Activated CD4-positive, alpha-beta T cell treated with anti-CD3 and anti-CD28 coated beads, Interleukin-2, amount 50 U/mL, for 1 hour (primary cell): ENCODE results near the gene RNF5.
"Not testable (repeated sequence)": the region's sequence is repeated elsewhere in the genome, so short reads cannot be mapped to it uniquely, and the experiment has no call there.

Source experiments
- DNase-seq: peaks from one replicate; pipeline ENCODE4 v3.0.0-alpha.2; 2020

RNF5 gene

DNA sequence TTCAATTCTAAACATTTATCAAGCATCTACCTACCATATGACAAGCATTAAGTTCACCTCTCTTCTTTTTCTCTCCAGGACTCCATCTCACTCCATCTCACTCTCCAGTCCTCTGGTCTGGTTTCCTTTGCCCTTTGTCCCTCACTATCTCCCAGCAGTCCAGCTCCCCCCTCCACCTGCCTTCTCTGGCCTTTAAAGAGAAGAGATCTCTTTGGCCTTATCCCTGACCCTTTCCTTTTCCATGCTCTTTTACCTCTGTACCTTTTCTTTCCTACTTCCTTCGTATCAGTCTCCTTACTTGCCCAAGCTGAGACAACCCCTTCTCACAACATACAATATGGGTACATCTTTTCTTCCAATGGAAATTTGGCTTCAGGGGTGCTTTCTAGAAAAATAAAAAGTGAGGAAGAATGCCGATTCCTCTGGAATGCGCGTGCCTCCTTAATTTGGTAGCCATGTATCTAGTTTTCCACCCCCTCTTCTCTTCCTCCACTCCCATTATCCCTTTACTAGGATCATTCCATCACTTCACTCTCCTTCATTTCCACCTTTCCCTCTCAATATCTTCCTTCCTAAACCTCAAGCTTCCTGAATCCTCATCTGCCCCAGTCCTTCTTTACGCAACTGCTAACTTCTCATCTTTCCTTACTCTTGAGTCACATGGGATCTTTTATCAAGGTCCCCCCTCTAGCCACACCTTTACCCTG is 1.6 kb upstream of the RNF5 start:
- no peak for DNase-seq

DNA sequence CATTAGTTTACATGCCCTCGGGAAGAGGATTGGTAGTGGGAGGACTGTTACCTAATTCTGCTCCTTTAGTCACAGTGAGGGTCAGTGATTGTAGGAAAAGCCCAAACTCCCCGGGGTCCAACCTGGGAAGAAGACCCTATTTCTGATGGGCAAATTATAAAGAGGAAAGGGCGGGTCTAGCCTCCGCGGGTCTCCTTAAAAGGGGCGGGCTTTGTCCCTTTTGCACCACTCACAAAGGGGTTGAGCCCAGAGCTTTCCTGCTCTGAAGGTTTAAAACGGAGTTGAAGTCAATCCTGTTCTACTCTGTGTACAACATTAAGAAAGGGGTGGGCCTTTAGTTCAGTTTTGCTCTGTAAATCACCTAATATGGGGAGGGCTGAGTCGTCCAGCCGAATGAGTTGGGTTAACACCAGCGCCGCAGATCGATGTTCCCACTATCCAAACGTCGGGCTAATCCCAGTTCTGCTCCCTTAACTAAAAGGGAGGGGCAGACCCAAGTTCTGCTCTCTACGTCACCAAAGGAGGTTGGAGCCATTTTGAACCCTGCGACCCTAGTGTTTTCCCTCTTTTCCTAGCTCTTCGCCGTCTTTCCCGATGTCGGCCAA is 920 bp upstream of the RNF5 start:
- no peak for DNase-seq

DNA sequence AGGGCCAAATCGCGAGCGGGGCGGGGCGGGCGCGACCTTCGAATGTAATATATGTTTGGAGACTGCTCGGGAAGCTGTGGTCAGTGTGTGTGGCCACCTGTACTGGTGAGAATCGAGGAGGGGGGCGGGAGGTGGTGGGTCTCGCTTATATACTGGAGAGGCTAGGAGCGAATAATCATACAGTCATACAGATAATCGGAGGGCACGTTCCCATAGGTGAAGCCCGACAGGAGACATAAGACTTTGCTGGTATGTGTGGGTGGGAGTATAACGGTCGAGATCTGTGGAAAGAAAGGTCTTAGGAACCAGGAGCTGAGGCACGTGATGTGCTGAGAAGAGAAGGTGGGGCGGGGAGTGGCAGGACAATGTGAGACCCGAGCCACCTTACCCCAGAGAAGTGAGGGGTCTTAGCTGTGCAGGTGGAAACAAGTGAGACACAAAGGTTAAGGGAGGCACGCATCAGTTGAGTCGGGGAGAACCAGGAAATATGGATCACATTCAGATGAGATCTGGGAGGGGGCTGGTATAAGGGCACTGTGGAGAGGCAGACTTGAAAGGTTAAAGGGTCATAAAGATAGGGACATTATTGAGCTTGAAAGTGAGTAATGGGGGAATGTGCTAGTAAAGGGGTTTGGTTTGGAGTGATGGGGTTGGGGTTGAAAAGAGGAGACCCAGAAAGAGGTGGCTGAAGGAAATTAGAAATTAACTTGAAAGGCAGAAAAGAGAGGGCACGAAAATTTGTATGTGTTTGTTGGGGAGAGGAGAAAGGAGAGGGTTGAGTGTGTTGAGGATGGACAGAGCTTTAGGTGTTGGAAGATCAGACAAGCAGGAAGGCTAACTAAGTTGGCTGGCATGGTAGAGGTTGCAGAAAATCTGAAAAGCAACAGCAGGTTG is 589 bp downstream of the RNF5 start:
- no peak for DNase-seq

DNA sequence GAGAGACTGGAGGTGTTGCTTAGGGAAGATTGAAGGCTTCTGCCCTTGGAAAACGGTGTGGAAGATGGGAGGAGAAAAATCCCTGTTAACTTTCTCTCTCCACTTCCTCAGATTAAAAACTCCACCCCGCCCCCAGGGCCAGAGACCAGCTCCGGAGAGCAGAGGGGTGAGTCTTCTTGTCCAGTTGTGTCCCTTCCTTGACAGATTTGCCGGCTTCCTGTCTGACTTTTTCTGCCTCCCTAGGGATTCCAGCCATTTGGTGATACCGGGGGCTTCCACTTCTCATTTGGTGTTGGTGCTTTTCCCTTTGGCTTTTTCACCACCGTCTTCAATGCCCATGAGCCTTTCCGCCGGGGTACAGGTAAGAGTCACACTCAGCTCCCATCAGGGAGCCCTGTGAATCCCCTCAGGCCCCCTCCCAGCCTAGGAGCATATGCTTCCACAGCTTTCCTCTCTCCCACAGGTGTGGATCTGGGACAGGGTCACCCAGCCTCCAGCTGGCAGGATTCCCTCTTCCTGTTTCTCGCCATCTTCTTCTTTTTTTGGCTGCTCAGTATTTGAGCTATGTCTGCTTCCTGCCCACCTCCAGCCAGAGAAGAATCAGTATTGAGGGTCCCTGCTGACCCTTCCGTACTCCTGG is 1.7 kb downstream of the RNF5 start:
- no peak for DNase-seq

DNA sequence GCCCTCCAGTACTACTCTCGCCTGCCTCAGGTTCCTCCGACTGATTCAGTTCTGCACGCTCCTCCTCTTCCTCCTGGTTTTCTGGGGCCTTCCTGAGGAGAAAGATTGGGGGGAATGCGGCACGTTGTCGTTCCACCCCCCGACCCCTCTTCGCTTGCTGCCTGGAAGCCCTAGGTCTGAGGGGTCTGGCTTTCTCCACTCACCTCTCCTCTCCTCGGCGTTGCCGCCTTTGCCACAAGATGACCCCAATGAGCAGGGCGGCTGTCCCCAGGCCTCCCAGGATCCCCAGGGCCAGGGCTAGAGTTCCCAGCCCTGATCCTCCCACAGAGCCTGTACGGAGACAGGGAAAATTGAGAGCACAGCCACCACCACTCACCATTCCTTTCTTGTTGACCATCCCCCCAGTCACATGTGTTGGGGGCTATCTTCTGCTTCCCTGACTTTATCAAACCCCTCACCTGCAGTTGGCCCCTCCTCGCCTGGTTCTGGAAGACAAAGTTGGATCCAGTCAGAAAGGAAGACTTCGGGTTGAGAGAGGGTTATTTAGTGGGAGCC is 3.0 kb downstream of the RNF5 start:
- no peak for DNase-seq

DNA sequence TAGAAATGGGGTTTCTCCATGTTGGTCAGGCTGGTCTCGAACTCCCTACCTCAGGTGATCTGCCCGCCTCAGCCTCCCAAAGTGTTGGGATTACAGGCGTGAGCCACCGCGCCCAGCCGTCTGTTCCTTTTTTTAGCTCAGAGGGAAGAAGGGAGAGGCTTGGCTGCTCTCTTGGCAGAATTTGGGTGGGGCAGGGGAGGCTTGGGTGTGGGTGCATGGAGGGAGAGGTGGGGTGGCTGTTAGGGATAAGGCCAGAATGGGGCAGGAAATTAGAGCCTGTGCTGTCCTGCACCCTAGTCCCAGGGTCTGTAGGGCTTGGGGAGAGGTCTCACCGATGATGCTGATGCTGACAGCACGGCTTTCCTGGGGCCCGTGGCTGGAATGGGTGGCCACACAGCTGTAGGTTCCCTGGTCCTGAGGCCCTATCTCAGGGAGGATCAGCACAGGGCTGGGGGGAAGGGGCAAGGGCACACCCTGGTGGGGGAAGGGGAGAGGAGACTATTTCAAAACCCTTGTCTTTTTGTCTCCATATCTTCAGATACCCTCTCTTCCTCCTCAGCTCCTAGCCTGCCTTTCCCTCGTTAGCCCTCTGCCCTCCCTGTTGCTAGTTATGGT is 3.8 kb downstream of the RNF5 start:
- DNase-seq: no peak

DNA sequence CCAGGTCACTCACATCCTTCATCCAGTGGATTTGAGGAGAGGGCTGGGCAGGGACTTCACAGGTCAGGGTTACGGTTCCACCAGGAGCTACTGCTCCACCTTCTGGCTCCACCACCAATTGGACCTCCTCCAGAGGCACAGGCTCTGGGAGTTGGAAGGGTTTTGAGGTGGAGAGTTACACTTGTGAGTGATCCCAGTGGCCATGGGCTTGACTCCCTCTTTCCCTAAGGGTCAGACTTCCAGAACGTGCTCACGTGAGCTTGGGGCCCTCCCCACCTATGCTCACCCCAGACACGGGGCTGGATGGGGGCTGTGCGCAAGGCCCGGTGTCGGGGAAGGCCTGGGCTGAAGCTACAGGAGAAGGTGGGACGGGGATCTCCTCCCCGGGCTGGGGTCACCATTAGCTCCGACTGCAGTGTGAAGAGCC is 4.4 kb downstream of the RNF5 start:
- no peak for DNase-seq

DNA sequence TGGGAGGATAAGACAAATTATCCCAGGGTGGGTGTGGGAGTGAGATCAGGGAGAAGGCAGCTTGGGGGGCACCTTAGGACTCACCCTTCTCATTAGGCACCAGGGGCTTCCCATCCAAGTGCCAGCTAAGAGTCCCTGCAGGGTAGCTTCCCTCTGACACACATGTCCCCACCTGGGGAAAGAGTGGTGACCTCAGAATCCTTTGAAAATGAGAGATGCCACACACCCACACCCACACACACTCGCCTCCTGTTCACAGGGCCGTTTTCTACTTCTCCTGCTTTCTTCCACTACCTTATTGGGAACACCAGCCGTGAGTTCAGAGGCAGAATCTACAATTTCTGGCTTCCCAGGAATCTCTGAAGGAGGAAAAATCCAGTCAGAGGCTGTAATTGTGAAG is 4.8 kb downstream of the RNF5 start:
- DNase-seq: no peak

DNA sequence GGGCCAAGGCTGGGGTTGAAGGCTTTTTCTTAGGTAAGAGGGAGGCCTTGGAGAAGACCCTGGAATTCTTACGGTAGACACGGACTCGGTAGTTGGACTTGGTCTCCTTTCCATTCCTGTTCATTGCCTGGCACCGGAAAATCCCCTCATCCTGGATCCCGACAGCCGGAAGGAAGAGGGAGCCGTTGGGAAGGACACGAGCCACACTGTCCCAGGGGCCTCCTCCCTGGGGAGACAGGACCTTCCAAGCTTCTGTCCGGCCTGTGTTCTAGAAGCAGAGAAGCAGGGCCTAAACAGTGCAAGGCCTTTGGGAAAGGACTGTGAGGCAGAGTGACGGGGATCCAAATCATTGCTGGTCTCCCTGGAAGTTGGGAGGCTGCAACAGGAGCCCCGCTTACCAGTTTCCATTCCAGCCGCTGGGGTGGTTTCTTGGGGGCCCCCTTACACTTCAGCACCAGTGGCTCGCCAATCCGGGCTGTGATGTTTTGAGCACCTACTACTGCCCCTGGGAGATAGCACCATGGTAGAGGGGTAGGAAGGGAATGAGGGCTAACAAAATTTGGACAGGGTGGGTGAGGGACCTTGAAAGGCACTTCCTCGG is 5.4 kb downstream of the RNF5 start:
- no peak for DNase-seq

DNA sequence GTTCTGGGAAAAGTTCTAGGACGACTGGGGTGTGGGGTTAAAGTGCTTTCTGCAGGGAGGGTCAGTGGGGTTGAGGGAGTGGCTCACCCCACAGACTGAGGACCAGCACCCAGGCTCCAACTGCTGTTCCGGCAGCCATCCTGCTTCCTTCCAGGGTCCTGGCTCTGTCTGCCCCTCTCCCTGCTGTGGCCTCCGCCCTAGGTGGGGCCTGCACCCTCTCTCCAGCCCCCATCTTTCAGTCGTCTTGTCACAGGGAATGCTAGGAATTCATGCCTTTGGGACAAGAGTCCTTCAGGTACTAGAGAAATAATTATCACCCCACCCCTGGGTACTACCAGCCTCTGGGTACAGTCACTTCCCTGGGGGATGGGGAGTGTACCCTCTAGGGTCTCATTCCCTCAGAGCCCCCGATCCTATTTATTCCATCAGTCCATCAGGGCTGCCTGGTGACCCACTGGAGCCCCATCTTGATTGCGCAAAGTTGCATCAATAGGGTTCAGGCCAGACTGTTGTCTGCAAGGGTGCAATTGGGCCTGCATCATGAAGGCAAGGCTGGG is 6.0 kb downstream of the RNF5 start, which contains the start of gene AGER:
AGER (minus strand) TSS at position 170 of the 557 bp plus-strand sequence; CDS start at position 139, 31 bp downstream.
- DNase-seq: no peak

DNA sequence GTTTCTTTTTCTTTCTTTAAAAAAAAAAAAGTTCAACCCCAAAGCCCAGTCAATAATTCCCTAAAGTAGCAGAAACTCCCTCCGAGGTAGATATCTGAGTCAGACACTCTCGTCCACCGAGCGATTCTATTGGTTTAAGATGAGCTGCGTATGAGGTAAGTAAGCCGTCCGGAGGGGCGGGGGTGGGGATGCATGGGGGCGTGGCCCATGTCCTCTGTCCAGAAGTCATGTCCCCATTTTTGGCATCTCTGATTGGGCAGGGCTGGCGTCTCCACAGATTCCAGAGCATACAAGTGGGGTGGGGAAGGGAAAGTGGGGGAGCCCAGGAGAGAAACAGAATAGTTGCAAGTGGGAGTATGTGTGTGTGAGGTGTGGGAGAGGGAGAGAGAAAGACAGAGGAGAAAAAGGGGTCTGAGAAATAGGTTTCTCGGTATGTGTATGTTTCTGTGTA is 7.5 kb downstream of the RNF5 start:
- peak; percentile 52 for DNase-seq

DNA sequence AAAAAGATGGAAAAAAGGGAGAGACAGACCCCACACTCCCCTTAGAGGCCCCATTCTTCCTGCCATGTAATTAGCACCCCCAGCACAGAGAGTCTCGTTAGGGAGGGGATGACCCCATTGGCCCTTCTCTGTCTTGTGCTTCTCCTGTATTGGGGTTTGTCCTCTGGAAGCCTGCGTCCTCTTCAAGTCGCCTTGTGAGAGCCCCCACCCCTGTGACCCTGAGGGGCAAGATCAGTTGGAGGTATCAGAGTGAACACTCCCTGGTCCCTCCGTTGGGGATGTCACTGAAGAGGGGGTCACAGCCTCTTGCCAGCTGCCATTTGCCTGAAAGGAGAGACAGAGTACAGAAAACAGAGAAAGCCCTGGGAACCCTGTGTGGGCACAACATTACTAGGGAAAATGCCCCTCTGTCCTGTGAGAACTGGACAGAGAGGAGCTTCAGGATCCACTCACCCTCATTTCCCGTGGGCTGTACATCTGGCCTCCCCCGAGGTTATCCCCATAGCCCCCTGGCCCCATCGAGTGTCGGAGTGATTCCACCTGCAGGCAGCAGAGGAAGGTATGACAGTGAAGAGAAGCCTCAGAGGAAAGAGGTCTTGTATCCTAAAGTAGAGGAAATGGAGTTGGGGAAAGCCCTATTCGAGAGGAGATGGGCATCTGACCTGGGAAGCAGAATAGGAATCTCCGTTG is 8.1 kb downstream of the RNF5 start:
- not testable (repeated sequence) for DNase-seq

DNA sequence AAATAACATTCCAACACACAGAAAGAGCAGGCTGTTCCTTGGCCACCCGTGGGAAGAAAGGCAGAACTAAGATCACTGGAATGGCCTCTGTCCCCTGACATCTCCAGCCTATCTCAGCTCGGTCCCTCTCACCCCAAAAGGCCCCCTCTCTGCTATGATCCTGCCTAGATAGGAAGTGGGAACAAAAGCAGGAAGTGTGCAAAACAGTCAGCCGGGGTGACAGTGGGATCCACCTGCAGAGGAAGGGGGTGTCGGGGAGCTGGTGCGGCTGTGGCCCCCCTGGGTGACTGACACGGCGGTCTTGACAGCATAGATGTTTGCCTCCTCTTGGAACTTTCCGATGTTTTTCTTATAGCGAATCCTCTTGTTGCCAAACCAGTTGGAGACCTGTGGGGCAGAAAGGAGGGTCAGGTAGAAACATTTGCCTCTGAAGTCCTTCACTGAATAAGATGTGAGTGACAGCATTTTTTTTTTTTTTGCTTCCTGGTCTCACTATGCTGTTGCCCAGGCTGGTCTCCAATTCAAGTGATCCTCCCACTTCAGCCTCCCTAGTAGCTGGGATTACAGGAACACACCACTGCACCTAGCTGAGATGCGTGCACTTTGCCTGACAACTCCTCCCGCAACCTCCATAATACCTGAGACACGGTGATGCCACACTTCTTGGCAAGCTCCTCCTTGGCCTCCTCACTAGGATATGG is 9.0 kb downstream of the RNF5 start:
- DNase-seq: no peak

DNA sequence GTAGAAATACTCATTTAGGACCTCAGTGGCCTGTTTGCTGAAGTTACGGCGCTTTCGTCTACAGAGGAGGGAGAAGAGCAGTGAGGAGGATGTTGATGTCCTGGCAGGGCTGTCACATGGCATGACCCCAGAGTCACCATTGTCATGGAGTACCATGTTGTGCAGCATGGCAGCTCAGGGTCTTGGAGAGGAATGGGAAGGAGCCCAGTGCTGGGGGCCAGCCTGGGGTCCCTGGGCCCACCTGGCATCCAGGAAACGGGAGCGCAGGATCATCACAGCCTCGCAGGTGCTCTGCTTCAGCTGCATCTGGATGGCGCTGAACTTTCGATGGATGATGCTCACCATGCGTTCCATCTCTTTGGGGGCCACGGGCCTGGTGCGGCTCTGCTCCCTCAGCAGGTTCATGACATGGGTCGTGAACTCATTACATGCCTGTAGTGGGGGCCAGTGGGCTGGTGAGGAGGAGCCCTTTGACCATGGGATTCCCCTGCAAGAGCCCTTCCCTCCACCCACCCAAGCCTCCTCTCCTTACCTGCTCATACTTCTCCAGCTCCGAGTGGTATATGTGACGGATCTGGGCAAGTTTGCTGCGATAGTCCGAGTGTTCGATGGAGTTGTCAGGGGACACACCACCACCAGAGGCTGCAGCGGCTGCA is 9.6 kb downstream of the RNF5 start:
- DNase-seq: not testable (repeated sequence)

DNA sequence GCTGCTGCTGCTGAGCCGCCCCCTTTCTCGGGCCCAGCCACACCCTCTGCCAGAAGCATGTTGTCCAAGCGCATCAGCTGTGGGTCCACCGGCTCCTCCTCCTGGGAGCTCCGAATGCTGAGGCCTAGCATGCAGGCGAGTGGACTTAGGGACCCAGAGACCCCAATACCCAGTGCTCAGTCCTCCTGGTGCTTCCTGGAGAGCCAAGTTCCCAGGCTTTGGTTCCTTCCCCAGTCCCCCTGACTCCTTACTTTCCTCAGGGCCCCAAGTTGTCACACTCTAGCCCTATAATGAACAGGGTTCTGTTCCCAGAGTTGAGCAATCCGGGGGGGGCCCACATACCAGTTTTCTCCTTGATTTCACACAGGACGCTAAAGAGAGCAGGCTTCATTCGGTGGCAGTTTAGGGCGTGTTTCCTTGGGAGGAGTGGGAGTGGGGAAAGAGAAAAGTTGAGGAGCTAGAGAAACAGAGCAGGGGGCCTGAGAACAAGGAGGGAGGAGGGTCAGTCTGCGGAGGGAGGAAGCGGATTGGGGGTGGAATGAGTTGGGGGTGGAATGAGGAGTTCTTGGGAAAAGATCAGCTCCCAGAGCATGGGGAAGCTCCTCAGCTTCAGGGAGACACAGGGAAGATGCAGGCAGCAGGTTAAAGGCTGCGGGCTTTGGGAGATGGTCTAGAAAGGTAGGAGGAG is 10.3 kb downstream of the RNF5 start:
- no peak for DNase-seq

DNA sequence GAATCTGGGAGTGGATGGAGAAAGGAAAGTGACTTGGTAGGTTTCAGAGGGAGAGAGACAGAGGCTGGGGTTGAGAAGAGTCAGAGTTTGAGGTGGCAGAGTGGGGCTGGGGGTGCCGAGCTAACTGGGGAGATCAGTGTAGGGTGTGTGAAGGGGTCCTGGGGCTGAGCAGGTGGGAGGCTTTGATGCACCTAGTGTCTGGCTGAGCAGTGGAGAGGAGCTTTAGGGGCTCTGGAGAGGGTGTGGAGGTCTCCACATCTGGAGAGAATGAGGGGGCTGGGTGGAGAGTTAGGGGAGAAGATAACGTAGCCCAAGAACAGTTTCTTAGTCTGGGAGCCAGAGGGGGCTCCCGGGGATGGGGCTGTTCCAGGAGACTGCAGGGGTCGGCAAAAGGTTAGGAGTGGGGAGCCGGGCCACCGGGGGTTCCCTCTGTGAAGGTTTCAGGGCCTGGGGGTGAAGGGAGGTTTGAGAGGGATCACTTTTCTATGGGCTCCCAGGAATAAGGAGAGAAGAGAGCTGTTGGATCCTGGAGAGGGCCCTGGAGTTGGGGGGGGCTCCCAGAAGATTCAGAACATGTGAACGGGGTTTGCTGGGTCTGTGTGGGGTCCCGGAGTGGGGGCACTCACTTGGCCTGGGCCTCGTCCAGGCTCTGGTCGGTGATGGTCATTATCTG is 11.0 kb downstream of the RNF5 start:
- no peak for DNase-seq

DNA sequence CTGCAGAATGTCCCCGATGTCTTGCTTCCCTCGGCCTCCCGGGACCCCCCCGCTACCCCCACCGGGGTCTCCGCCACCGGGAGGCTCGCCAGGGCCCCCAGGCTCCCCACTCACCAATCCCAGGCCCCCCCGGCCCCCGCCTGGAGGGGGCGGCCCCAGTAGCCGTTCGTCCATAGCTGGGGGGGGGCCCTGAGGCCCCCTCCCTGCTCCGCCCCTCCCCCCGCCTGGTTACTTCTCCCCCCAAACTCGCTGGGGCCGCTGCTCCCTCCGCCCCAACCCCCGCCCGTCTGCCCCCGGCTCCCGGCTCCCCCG is 11.5 kb downstream of the RNF5 start:
- no peak for DNase-seq

DNA sequence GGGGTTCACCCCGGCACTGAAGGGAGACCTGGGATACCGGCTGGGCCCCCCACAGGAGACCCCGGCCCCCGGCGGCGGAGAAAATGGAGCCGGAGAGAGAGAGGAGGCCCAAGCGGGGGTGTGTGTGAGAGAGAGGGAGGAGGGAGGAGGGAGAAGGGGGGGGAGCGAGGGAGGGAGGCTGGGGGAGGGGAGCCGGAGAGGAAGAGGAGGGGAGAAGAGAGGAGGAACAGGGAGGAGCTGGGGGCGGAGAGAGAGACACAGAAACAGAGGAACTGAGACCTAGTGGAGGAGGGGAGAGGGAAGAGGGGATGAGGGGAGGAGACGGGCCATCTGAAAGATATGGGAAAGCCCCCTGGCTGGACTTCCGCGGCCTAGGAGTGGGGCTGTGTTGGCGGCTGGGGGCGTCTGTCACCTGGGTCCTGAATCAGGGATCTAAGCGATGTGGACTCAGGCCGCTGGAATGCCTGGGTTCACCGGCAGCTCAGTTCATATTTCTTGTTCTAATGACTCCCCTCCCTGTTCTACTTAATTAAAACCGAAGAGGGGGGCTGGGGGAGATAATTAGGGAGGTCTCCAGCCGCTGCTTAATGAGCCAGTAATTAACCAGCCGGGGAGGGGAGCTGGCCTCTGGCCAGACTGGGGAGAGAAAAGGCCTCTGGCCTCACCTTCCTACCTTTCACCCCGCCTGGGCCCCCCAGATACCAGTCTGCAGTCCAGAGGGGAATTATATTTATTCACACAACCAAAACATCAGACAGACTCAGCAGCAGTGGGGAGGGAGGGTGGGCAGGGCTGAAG is 12.0 kb downstream of the RNF5 start, which contains the start of gene PBX2:
PBX2 (minus strand) TSS at position 149 of the 798 bp plus-strand sequence. CDS start 287 bp downstream, outside the sequence.
- DNase-seq: peak; percentile 81
